Ectodermal cell (in vitro differentiated cells): ENCODE results near the gene JUND.

ENCODE experiments used
- H3K27ac ChIP-seq: 2 replicates; pipeline ENCODE4 v1.7.0; 2013; ENCODE audit warnings: mild to moderate bottlenecking, low read depth, low read length; ENCODE audit not compliant: insufficient read depth, poor library complexity, severe bottlenecking
- H3K27me3 ChIP-seq: 2 replicates; pipeline ENCODE4 v1.7.0; 2013; ENCODE audit warnings: mild to moderate bottlenecking, low read length; ENCODE audit not compliant: insufficient read depth, control insufficient read depth, poor library complexity, severe bottlenecking
- H3K36me3 ChIP-seq: one replicate; pipeline ENCODE4 v1.7.0; 2013; ENCODE audit warnings: low read length; ENCODE audit not compliant: control insufficient read depth, insufficient read depth
- H3K4me1 ChIP-seq: one replicate; pipeline ENCODE4 v1.7.0; 2013; ENCODE audit warnings: low read length; ENCODE audit not compliant: control insufficient read depth, insufficient read depth
- H3K4me3 ChIP-seq: 2 replicates; pipeline ENCODE4 v1.7.0; 2013; ENCODE audit warnings: low read depth, low read length, control low read depth; ENCODE audit not compliant: insufficient read depth
- H3K9me3 ChIP-seq: 2 replicates; pipeline ENCODE4 v1.7.0; 2013; ENCODE audit warnings: mild to moderate bottlenecking, low read length, moderate library complexity; ENCODE audit not compliant: control insufficient read depth
- WGBS, 2 experiments: methylation state at CpG; one replicate each; pipeline ENCODE4 v1.1.7; 2013; ENCODE audit warnings: missing lambda C conversion rate in 2 of 2; 5-methylcytosine and 5-hydroxymethylcytosine counted together

JUND gene

GRCh38 chr19:18261474-18261873, 19.9 kb downstream of the JUND start:
- H3K27me3 ChIP-seq = no peaks in the 10 kb centered on the region
- WGBS, 2 experiments = 84 to 87% methylated on average over 2 of the region's 2 CpGs
- H3K9me3 ChIP-seq = no peaks in the 10 kb centered on the region
- peaks cover 10% of the 10 kb centered on the region for H3K36me3 ChIP-seq
- H3K27ac ChIP-seq = no peak overlapping the region
- H3K4me1 ChIP-seq = no peaks in the 10 kb centered on the region
- no peak overlapping the region for H3K4me3 ChIP-seq

GRCh38 chr19:18259893-18260292, 21.5 kb downstream of the JUND start:
- Histone ChIP-seq H3K9me3 (no peaks in the 10 kb centered on the region), H3K4me3 (no peak overlapping the region), H3K27ac (no peak overlapping the region), H3K27me3 (peaks cover 7% of the 10 kb centered on the region), H3K4me1 (no peaks in the 10 kb centered on the region), H3K36me3 (no peaks in the 10 kb centered on the region)
- WGBS, 2 experiments = 94% methylated on average over 4 of the region's 4 CpGs

- no peaks in the 10 kb centered on the region for H3K36me3 ChIP-seq
- H3K27me3 ChIP-seq = peaks cover 25% of the 10 kb centered on the region
- no peaks in the 10 kb centered on the region for H3K4me1 ChIP-seq
- no peaks in the 10 kb centered on the region for H3K9me3 ChIP-seq
- H3K4me3 ChIP-seq = no peak overlapping the region
- H3K27ac ChIP-seq = no peak overlapping the region
- WGBS, 2 experiments = 94 to 95% methylated on average over 55 of the region's 55 CpGs
Measured at GRCh38 chr19:18257503-18258470, 23.6 kb downstream of the JUND start.

- Histone ChIP-seq H3K27ac (no peak overlapping the region), H3K4me3 (no peak overlapping the region)
- 58 to 61% methylated on average over 24 of the region's 24 CpGs for WGBS, 2 experiments
Measured at GRCh38 chr19:18254546-18255503, 26.6 kb downstream of the JUND start.

GRCh38 chr19:18253716-18254115, 27.7 kb downstream of the JUND start:
- WGBS, 2 experiments = 64 to 72% methylated on average over 5 of the region's 5 CpGs
- Histone ChIP-seq H3K27ac (no peak overlapping the region), H3K4me3 (no peak overlapping the region), H3K4me1 (no peaks in the 10 kb centered on the region), H3K27me3 (peaks cover 31% of the 10 kb centered on the region), H3K9me3 (no peaks in the 10 kb centered on the region), H3K36me3 (no peaks in the 10 kb centered on the region)

More at GRCh38 chr19:18254546-18255503, 26.6 kb downstream of the JUND start:
- Histone ChIP-seq H3K27me3 (peaks cover 31% of the 10 kb centered on the region), H3K4me1 (no peaks in the 10 kb centered on the region), H3K9me3 (no peaks in the 10 kb centered on the region), H3K36me3 (no peaks in the 10 kb centered on the region)

DNA sequence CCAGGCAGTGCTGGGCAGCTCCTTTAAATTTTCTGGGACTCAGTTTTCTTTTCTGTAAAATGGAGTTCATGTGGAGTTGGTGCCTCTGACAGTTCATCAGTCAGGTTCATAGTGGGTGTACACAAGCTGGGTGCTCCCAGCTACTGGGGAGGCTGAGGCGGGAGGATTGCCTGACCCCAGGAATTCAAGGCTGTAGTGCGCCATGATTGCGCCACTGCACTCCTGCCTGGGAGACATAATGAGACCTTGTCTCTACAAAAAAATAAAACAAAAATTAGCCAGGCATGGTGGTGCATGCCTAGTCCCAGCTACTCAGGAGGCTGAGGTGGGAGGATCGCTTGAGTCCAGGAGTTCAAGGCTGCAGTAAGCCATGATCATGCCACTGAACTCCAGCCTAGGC, 28.3 kb downstream of the JUND start:
- Histone ChIP-seq H3K27ac (no peak overlapping the region), H3K4me3 (no peak overlapping the region), H3K27me3 (peaks cover 31% of the 10 kb centered on the region), H3K36me3 (no peaks in the 10 kb centered on the region), H3K9me3 (no peaks in the 10 kb centered on the region), H3K4me1 (no peaks in the 10 kb centered on the region)
- 91 to 95% methylated on average over 4 of the region's 4 CpGs for WGBS, 2 experiments

- Histone ChIP-seq H3K27me3 (peaks cover 31% of the 10 kb centered on the region), H3K27ac (no peak overlapping the region), H3K36me3 (no peaks in the 10 kb centered on the region), H3K4me3 (no peak overlapping the region), H3K4me1 (no peaks in the 10 kb centered on the region), H3K9me3 (no peaks in the 10 kb centered on the region)
- WGBS, 2 experiments = 74 to 83% methylated on average over 7 of the region's 7 CpGs
Measured at GRCh38 chr19:18252370-18252717, 29.1 kb downstream of the JUND start.

DNA sequence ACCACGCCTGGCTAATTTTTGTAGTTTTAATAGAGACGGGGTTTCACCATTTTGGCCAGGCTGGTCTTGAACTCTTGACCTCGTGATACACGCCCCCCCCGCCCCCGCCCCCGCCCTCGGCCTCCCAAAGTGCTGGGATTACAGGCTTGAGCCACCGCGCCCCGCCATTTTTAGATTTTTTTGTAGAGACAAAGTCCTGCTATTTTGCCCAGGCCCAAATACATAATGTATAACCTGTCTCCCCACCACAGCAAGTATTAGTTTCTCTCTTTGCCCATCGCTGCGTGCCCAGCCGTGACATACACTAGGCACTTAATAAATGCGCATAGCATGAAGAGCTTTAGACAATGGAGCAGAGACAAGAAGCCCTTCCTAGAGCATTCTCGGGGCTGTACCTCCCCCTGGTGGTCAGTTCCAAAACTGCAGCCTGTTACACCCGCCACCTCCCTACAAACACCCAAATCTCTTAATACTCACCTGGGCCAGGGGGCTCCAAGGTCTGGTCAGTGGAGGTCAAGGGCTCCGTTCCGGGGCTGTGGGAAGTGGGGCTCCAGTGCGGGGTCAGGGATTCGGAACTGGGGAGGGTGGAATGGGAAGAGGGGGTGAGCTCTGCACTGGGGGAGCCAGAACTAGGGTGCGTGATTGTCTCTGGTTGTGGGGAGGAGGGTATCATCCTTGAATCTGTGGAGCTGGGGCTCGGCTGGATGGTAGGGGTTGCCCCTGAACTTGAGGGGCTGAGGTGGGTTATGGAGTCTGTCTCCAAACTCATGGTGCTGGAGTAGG, 29.6 kb downstream of the JUND start:
- Histone ChIP-seq H3K27me3 (peaks cover 31% of the 10 kb centered on the region), H3K9me3 (no peaks in the 10 kb centered on the region), H3K36me3 (no peaks in the 10 kb centered on the region), H3K27ac (no peak overlapping the region), H3K4me1 (no peaks in the 10 kb centered on the region), H3K4me3 (no peak overlapping the region)
- WGBS, 2 experiments = 35% methylated on average over 19 to 22 of the region's 23 CpGs

DNA sequence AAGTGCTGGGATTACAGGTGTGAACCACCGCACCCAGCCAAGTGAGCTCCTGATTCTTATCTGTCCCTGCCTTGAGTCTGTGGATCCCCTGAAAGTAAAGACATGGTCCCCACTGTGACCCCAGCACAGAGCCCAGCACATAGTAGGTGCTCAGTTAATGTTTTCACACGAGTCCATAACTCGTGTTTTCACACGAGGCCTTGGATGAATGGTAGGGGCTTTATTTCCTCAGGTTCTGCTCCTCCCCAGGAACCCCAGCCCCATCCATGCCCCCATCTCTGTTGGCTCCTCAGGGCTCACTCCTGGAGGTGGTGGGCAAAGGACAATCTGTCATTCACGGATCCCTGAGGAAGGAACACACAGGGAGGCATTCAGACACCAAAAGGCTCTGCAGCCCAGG, 31.6 kb downstream of the JUND start:
- WGBS, 2 experiments = 92 to 95% methylated on average over 5 of the region's 5 CpGs
- Histone ChIP-seq H3K9me3 (no peaks in the 10 kb centered on the region), H3K36me3 (no peaks in the 10 kb centered on the region), H3K27ac (no peak overlapping the region), H3K4me1 (no peaks in the 10 kb centered on the region), H3K4me3 (no peak overlapping the region), H3K27me3 (peaks cover 24% of the 10 kb centered on the region)
